Measurements from ENCODE around the gene SLC38A1.

The SLC38A1 gene

GRCh38 chr12:46282829-46283228, 14.0 kb upstream of the SLC38A1 start:
- no peak overlapping the region for H3K4me3 ChIP-seq (ENCODE audit: low read length)
- peaks cover 9% of the 10 kb centered on the region for H3K9me3 ChIP-seq (replicated peaks; ENCODE audit: low read length)
- no peak overlapping the region for H3K4me2 ChIP-seq (ENCODE audit: low read length)
- H3K36me3 ChIP-seq (ENCODE audit: insufficient read depth, low read length) = no peaks in the 10 kb centered on the region
- no peaks in the 10 kb centered on the region for H3K4me1 ChIP-seq (ENCODE audit: control insufficient read depth, insufficient read depth, low read length)
- H3K9ac ChIP-seq (ENCODE audit: low read depth, low read length) = no peak overlapping the region
- H3K27me3 ChIP-seq (ENCODE audit: control insufficient read depth, insufficient read depth, low read length) = no peaks in the 10 kb centered on the region

- Histone ChIP-seq H3K9me3 (replicated peaks; ENCODE audit: low read length) (no peaks in the 10 kb centered on the region), H3K27me3 (ENCODE audit: control insufficient read depth, insufficient read depth, low read length) (no peaks in the 10 kb centered on the region), H3K4me3 (ENCODE audit: low read length) (no peak overlapping the region), H3K9ac (ENCODE audit: low read depth, low read length) (no peak overlapping the region), H3K4me2 (ENCODE audit: low read length) (no peak overlapping the region), H3K4me1 (ENCODE audit: control insufficient read depth, insufficient read depth, low read length) (no peaks in the 10 kb centered on the region), H3K36me3 (ENCODE audit: insufficient read depth, low read length) (no peaks in the 10 kb centered on the region)
Measured at GRCh38 chr12:46276756-46277155, 7.9 kb upstream of the SLC38A1 start.

GRCh38 chr12:46271863-46272262, 3.0 kb upstream of the SLC38A1 start:
- H3K4me2 ChIP-seq (ENCODE audit: low read length) = no peak overlapping the region
- no peaks in the 10 kb centered on the region for H3K36me3 ChIP-seq (ENCODE audit: insufficient read depth, low read length)
- H3K4me1 ChIP-seq (ENCODE audit: control insufficient read depth, insufficient read depth, low read length) = peaks cover under 1% of the 10 kb centered on the region
- H3K9me3 ChIP-seq (replicated peaks; ENCODE audit: low read length) = no peaks in the 10 kb centered on the region
- no peak overlapping the region for H3K9ac ChIP-seq (ENCODE audit: low read depth, low read length)
- no peak overlapping the region for H3K4me3 ChIP-seq (ENCODE audit: low read length)
- no peaks in the 10 kb centered on the region for H3K27me3 ChIP-seq (ENCODE audit: control insufficient read depth, insufficient read depth, low read length)

DNA sequence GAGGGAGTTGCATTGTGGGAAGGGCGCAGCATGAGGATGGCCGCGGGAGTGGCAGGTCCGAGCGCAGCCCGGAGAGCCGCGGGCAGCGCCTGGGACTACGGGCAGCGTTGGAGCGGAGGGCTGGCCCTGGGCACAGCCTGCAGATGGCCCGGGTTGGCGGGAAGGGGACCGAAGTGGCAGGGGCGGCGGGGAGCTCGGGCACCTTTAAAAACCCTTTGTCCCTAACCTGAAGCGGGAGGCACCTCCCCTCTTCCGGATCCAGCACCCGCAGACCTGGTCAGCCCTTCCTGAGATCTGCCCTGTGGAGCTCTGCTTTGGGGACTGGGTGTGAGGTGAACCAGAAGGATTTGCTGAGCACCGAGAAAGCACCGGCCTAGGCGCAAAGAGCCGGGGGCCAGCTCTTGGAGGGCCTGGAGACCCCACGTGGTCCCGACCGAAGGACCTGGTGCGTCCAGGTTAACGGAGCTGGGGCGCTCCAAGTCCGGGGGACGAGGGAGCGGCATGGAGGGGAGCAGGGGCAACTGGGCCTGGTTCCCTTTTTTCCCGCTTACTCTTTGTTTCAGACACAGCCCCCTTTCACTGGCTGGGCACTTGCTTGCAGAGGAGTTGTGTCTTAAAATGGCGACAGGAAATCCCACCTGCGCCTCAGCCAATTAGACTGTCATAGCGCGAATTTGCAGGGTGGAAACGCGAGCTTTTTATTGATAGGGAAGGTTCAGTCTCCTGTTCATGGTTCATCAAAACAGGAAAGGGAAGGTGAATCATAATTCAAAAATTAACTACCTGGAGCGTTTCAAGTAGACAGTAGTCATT, 792 bp upstream of the SLC38A1 start:
- Histone ChIP-seq H3K36me3 (ENCODE audit: insufficient read depth, low read length) (no peaks in the 10 kb centered on the region), H3K9me3 (replicated peaks; ENCODE audit: low read length) (no peaks in the 10 kb centered on the region), H3K4me1 (ENCODE audit: control insufficient read depth, insufficient read depth, low read length) (peaks cover 23% of the 10 kb centered on the region), H3K9ac (ENCODE audit: low read depth, low read length) (peak overlapping the region; percentile 95), H3K4me3 (ENCODE audit: low read length) (peak overlapping the region; percentile 95), H3K4me2 (ENCODE audit: low read length) (peak overlapping the region; percentile 85), H3K27me3 (ENCODE audit: control insufficient read depth, insufficient read depth, low read length) (no peaks in the 10 kb centered on the region)

- Histone ChIP-seq H3K4me1 (ENCODE audit: control insufficient read depth, insufficient read depth, low read length) (peaks cover 36% of the 10 kb centered on the region), H3K9ac (ENCODE audit: low read depth, low read length) (peak overlapping the region; percentile 95), H3K9me3 (replicated peaks; ENCODE audit: low read length) (no peaks in the 10 kb centered on the region), H3K4me3 (ENCODE audit: low read length) (peak overlapping the region; percentile 95), H3K36me3 (ENCODE audit: insufficient read depth, low read length) (no peaks in the 10 kb centered on the region), H3K4me2 (ENCODE audit: low read length) (peak overlapping the region; percentile 85), H3K27me3 (ENCODE audit: control insufficient read depth, insufficient read depth, low read length) (no peaks in the 10 kb centered on the region)
Measured at GRCh38 chr12:46267825-46268582, 839 bp downstream of the SLC38A1 start.

- H3K9ac ChIP-seq (ENCODE audit: low read depth, low read length) = peak overlapping the region; percentile 95
- peak overlapping the region; percentile 95 for H3K4me3 ChIP-seq (ENCODE audit: low read length)
- H3K27me3 ChIP-seq (ENCODE audit: control insufficient read depth, insufficient read depth, low read length) = no peaks in the 10 kb centered on the region
- no peaks in the 10 kb centered on the region for H3K9me3 ChIP-seq (replicated peaks; ENCODE audit: low read length)
- peaks cover 36% of the 10 kb centered on the region for H3K4me1 ChIP-seq (ENCODE audit: control insufficient read depth, insufficient read depth, low read length)
- no peaks in the 10 kb centered on the region for H3K36me3 ChIP-seq (ENCODE audit: insufficient read depth, low read length)
- H3K4me2 ChIP-seq (ENCODE audit: low read length) = peak overlapping the region; percentile 85
Measured at GRCh38 chr12:46267575-46267824, 1.3 kb downstream of the SLC38A1 start.

DNA sequence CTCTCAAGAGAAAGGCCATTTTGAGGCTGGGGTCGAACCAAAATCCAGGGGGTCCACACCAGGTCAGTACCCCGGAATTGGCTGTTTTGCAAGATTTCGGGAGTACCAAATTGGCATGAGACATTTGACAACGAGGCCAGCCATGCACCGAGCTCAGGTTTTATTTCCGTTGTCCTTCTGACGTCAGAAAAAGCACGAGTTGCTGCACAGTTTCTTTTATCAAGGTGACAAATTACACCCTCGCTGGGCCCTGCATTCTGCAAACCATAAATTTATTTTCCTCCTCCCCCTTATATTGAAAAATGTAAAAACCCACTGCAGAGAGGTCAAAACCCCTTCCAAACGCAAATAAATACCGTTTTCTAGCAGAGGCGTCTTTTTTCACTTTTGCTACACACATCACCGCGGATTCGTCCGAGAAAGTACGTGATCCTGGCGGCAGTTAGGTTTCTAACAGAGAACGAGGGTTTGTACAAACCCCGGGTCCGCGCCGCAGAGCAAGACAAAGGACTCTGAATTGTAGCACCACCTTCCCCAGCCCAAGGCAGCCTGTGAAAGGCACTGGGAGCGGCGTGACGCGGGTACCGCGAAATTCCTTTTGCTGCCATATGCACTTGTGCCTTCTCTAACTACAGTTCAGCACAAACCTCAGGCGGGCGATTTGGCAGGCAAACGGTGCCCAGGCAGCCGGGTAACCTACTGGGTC, 1.8 kb downstream of the SLC38A1 start:
- peak overlapping the region; percentile 95 for H3K4me3 ChIP-seq (ENCODE audit: low read length)
- no peaks in the 10 kb centered on the region for H3K36me3 ChIP-seq (ENCODE audit: insufficient read depth, low read length)
- H3K27me3 ChIP-seq (ENCODE audit: control insufficient read depth, insufficient read depth, low read length) = no peaks in the 10 kb centered on the region
- peak overlapping the region; percentile 95 for H3K9ac ChIP-seq (ENCODE audit: low read depth, low read length)
- no peaks in the 10 kb centered on the region for H3K9me3 ChIP-seq (replicated peaks; ENCODE audit: low read length)
- peaks cover 36% of the 10 kb centered on the region for H3K4me1 ChIP-seq (ENCODE audit: control insufficient read depth, insufficient read depth, low read length)
- peak overlapping the region; percentile 85 for H3K4me2 ChIP-seq (ENCODE audit: low read length)

DNA sequence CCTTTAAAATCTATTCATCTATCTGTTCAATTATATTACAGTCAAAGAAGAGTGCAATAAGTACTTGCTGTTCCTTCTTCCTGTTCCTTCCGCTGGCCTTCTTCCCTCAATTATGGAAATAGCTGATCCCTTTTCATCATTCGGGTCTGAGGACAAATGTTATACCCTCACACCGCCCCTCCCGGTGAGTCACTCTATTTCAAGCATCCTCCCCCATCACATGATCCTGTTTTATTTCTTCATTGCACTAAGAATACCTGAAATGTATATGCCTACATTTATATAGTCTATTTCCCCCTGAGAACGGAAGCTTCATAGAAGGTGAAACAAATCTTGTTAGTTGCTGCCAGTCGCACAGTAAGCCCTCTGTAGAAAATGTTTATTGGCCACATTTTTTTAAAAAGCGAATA, 2.5 kb downstream of the SLC38A1 start:
- Histone ChIP-seq H3K36me3 (ENCODE audit: insufficient read depth, low read length) (no peaks in the 10 kb centered on the region), H3K27me3 (ENCODE audit: control insufficient read depth, insufficient read depth, low read length) (no peaks in the 10 kb centered on the region), H3K4me2 (ENCODE audit: low read length) (peak overlapping the region; percentile 85), H3K4me1 (ENCODE audit: control insufficient read depth, insufficient read depth, low read length) (peaks cover 40% of the 10 kb centered on the region), H3K4me3 (ENCODE audit: low read length) (peak overlapping the region; percentile 95), H3K9ac (ENCODE audit: low read depth, low read length) (peak overlapping the region; percentile 95), H3K9me3 (replicated peaks; ENCODE audit: low read length) (no peaks in the 10 kb centered on the region)

GRCh38 chr12:46265734-46266133, 3.1 kb downstream of the SLC38A1 start:
- H3K4me1 ChIP-seq (ENCODE audit: control insufficient read depth, insufficient read depth, low read length) = peaks cover 46% of the 10 kb centered on the region
- H3K9ac ChIP-seq (ENCODE audit: low read depth, low read length) = peak overlapping the region; percentile 95
- peak overlapping the region; percentile 85 for H3K4me2 ChIP-seq (ENCODE audit: low read length)
- H3K4me3 ChIP-seq (ENCODE audit: low read length) = peak overlapping the region; percentile 95
- H3K27me3 ChIP-seq (ENCODE audit: control insufficient read depth, insufficient read depth, low read length) = no peaks in the 10 kb centered on the region
- H3K9me3 ChIP-seq (replicated peaks; ENCODE audit: low read length) = no peaks in the 10 kb centered on the region
- H3K36me3 ChIP-seq (ENCODE audit: insufficient read depth, low read length) = no peaks in the 10 kb centered on the region

DNA sequence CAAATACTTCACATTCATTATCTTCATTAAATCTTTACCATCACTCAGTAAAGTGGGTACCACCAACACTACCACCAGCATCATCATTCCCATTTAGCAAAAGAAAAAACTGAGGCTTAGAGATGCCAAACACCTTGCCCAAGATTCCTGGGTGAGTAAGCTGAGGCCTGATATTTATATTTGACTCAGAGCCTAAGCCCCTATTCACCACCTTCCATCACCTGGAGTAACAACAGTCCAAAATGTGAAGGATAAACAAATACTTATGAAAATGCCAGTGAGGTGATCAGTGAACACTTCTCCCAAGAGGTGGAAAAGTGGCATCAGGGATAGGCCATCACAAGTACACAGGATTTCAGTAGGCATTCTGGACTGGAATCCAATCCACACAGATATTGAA, 3.7 kb downstream of the SLC38A1 start:
- no peaks in the 10 kb centered on the region for H3K36me3 ChIP-seq (ENCODE audit: insufficient read depth, low read length)
- no peak overlapping the region for H3K9ac ChIP-seq (ENCODE audit: low read depth, low read length)
- peak overlapping the region; percentile 22 for H3K4me3 ChIP-seq (ENCODE audit: low read length)
- peaks cover 53% of the 10 kb centered on the region for H3K4me1 ChIP-seq (ENCODE audit: control insufficient read depth, insufficient read depth, low read length)
- peak overlapping the region; percentile 85 for H3K4me2 ChIP-seq (ENCODE audit: low read length)
- H3K9me3 ChIP-seq (replicated peaks; ENCODE audit: low read length) = no peaks in the 10 kb centered on the region
- H3K27me3 ChIP-seq (ENCODE audit: control insufficient read depth, insufficient read depth, low read length) = no peaks in the 10 kb centered on the region

- H3K9ac ChIP-seq (ENCODE audit: low read depth, low read length) = peak overlapping the region; percentile 34
- no peaks in the 10 kb centered on the region for H3K36me3 ChIP-seq (ENCODE audit: insufficient read depth, low read length)
- H3K4me1 ChIP-seq (ENCODE audit: control insufficient read depth, insufficient read depth, low read length) = peaks cover 57% of the 10 kb centered on the region
- H3K9me3 ChIP-seq (replicated peaks; ENCODE audit: low read length) = no peaks in the 10 kb centered on the region
- peak overlapping the region; percentile 26 for H3K4me2 ChIP-seq (ENCODE audit: low read length)
- H3K27me3 ChIP-seq (ENCODE audit: control insufficient read depth, insufficient read depth, low read length) = no peaks in the 10 kb centered on the region
- H3K4me3 ChIP-seq (ENCODE audit: low read length) = no peak overlapping the region
Measured at GRCh38 chr12:46264057-46264456, 4.8 kb downstream of the SLC38A1 start.
